A673 (cell line): ENCODE results near the gene ZNF432. TPM values are rescaled to one million over a fixed set of nuclear protein-coding genes. Genes with fewer than 3 reads are reported as not detected.

ENCODE experiments used
- BruUV-seq: library from RNA; stranded (reverse); fragments of 400-500 nt; replicated peaks from 2 replicates; lab custom pipeline; 2021; lab: Mats Ljungman, UMichigan
- CTCF ChIA-PET: fragments of 300-600 bp; sonication (Branson Sonifier 250); formaldehyde crosslinking; loops from one replicate; lab custom pipeline; 2022; ENCODE audit warnings: antibody characterized with exemption; lab: Charles Lee
- POLR2A ChIA-PET: fragments of 300-600 bp; sonication (Branson Sonifier 250); formaldehyde crosslinking; loops from one replicate; lab custom pipeline; 2022; ENCODE audit warnings: antibody characterized with exemption; ENCODE audit not compliant: low non-redundant PET; lab: Charles Lee
- DNase-seq: peaks from one replicate; pipeline ENCODE4 v3.0.0-alpha.2; 2015; ENCODE audit warnings: low spot score
- H3K27ac ChIP-seq: fragments of 200-600 bp; sonication (generic); 2 replicates; pipeline ENCODE4 v1.5.1; 2016; ENCODE audit warnings: mixed run types, low read depth, mild to moderate bottlenecking, mixed read lengths, antibody characterized with exemption, low read length; ENCODE audit not compliant: poor library complexity, severe bottlenecking
- H3K27me3 ChIP-seq: fragments of 200-600 bp; sonication (generic); replicated peaks from 2 replicates; pipeline ENCODE4 v1.6.1; 2017; ENCODE audit warnings: mixed run types, low read depth, mild to moderate bottlenecking, mixed read lengths, antibody characterized with exemption, low read length; ENCODE audit not compliant: insufficient read depth, poor library complexity
- H3K36me3 ChIP-seq: fragments of 200-600 bp; sonication (generic); 2 replicates; pipeline ENCODE4 v1.6.1; 2016; ENCODE audit warnings: mixed run types, mild to moderate bottlenecking, mixed read lengths, antibody characterized with exemption, low read length; ENCODE audit not compliant: insufficient read depth, poor library complexity, severe bottlenecking
- H3K4me1 ChIP-seq: fragments of 200-600 bp; sonication (generic); 2 replicates; pipeline ENCODE4 v1.6.1; 2017; ENCODE audit warnings: mixed run types, mild to moderate bottlenecking, mixed read lengths, antibody characterized with exemption, low read length; ENCODE audit not compliant: insufficient read depth, poor library complexity, severe bottlenecking
- H3K4me3 ChIP-seq: fragments of 200-600 bp; sonication (generic); 2 replicates; pipeline ENCODE4 v1.5.1; 2016; ENCODE audit warnings: low read depth, mixed run types, mild to moderate bottlenecking, mixed read lengths, low read length; ENCODE audit not compliant: poor library complexity, severe bottlenecking
- H3K9me3 ChIP-seq: fragments of 200-600 bp; sonication (generic); 2 replicates; pipeline ENCODE4 v1.6.1; 2016; ENCODE audit warnings: mixed run types, low read depth, mild to moderate bottlenecking, mixed read lengths, antibody characterized with exemption, low read length; ENCODE audit not compliant: poor library complexity, severe bottlenecking
- EZH2 ChIP-seq: fragments of 200-600 bp; sonication (generic); IDR thresholded peaks from 2 replicates; pipeline ENCODE4 v1.6.1; 2017; ENCODE audit warnings: borderline replicate concordance, low read depth, mild to moderate bottlenecking, mixed read lengths, antibody characterized with exemption, low read length; ENCODE audit not compliant: poor library complexity, severe bottlenecking
- intact Hi-C: fragments of 100-400 bp; cut with micrococcal nuclease; formaldehyde crosslinking; loops from one replicate; pipeline ENCODE4 v1.10.0; 2022; ENCODE audit not compliant: unreplicated experiment
- total RNA-seq: library from RNA; stranded (reverse); gene quantifications from 2 replicates; pipeline ENCODE4 v1.2.3, GENCODE V29; 2021
- TF ChIP-seq, protein P1 (sequence below): fragments of 300-800, 200-600 bp; sonication (generic); conservative IDR thresholded peaks from 2 replicates; pipeline ENCODE4 v1.5.1; 2017; ENCODE audit warnings: low read depth, mild to moderate bottlenecking, antibody characterized with exemption, low read length, moderate library complexity, mixed read lengths

Gene ZNF432
- total RNA-seq, 1 experiment from 2014 or later = 13.2 TPM

GRCh38 chr19:52007451-52007805 lies 41.2 kb downstream of the ZNF432 start:
- BruUV-seq = TSS peak; percentile 71
- ChIA-PET CTCF (no interaction called here), POLR2A (no interaction called here)
- H3K27me3 ChIP-seq = no peaks in the 10 kb centered on the region
- no peaks in the 10 kb centered on the region for H3K4me1 ChIP-seq
- H3K27ac ChIP-seq = peak overlapping the region; percentile 72
- intact Hi-C loops = no loop called here
- peaks cover 29% of the 10 kb centered on the region for H3K9me3 ChIP-seq
- TF ChIP-seq, protein P1, sequence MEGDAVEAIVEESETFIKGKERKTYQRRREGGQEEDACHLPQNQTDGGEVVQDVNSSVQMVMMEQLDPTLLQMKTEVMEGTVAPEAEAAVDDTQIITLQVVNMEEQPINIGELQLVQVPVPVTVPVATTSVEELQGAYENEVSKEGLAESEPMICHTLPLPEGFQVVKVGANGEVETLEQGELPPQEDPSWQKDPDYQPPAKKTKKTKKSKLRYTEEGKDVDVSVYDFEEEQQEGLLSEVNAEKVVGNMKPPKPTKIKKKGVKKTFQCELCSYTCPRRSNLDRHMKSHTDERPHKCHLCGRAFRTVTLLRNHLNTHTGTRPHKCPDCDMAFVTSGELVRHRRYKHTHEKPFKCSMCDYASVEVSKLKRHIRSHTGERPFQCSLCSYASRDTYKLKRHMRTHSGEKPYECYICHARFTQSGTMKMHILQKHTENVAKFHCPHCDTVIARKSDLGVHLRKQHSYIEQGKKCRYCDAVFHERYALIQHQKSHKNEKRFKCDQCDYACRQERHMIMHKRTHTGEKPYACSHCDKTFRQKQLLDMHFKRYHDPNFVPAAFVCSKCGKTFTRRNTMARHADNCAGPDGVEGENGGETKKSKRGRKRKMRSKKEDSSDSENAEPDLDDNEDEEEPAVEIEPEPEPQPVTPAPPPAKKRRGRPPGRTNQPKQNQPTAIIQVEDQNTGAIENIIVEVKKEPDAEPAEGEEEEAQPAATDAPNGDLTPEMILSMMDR = no peak
- no peak for TF ChIP-seq EZH2
- peak overlapping the region; percentile 69 for H3K4me3 ChIP-seq
- peaks cover 12% of the 10 kb centered on the region for H3K36me3 ChIP-seq
- DNase-seq = peak; percentile 10

- TF ChIP-seq EZH2 = no peak
- TF ChIP-seq, protein P1 = no peak
- intact Hi-C loops = no loop called here
- no peak overlapping the region for H3K27ac ChIP-seq
- no peak overlapping the region for H3K4me3 ChIP-seq
- peaks cover 86% of the 10 kb centered on the region for H3K9me3 ChIP-seq
- H3K27me3 ChIP-seq = no peaks in the 10 kb centered on the region
- H3K36me3 ChIP-seq = peaks cover 45% of the 10 kb centered on the region
- ChIA-PET CTCF (no interaction called here), POLR2A (no interaction called here)
- H3K4me1 ChIP-seq = no peaks in the 10 kb centered on the region
- no TSS peak for BruUV-seq
- no peak for DNase-seq
Observed at GRCh38 chr19:51994048-51994644, 54.5 kb downstream of the ZNF432 start.

GRCh38 chr19:51993422-51993821 lies 55.2 kb downstream of the ZNF432 start:
- Histone ChIP-seq H3K9me3 (peaks cover 89% of the 10 kb centered on the region), H3K36me3 (peaks cover 37% of the 10 kb centered on the region), H3K4me3 (no peak overlapping the region), H3K4me1 (no peaks in the 10 kb centered on the region), H3K27me3 (no peaks in the 10 kb centered on the region), H3K27ac (no peak overlapping the region)
- TF ChIP-seq EZH2 = no peak
- TF ChIP-seq, protein P1 = no peak
- BruUV-seq = no TSS peak
- DNase-seq = no peak
- POLR2A ChIA-PET = no interaction called here
- intact Hi-C loops = no loop called here
- CTCF ChIA-PET = no interaction called here
